ENCODE measurements around the gene ATP2B1.

- TF ChIP-seq ZNF274 (IDR thresholded peaks at IDR 0.05; ENCODE audit: low read depth, low read length), result no peak
- no peak for TF ChIP-seq YY1 (IDR thresholded peaks at IDR 0.05; ENCODE audit: insufficient read depth, insufficient read length)
- no peak for TF ChIP-seq SUZ12 (IDR thresholded peaks at IDR 0.05; ENCODE audit: extremely low read depth, insufficient read depth, insufficient read length)
Observed at GRCh38 chr12:89756585-89757398, 48.2 kb upstream of the ATP2B1 start.
